Astrocyte (in vitro differentiated cells and primary cell): ENCODE results near the gene RASA1. TPM values are rescaled to one million over a fixed set of nuclear protein-coding genes. Genes with fewer than 3 reads are reported as not detected.

Experiments
- DNase-seq: peaks from one replicate; pipeline ENCODE4 v3.0.0-alpha.2; 2010; ENCODE audit warnings: low read depth
- FAIRE-seq: peaks from 2 replicates; lab custom pipeline; 2011; peaks lifted over from hg19 to GRCh38; lab: Jason Lieb, UNC
- H2AFZ ChIP-seq: 2 replicates; pipeline ENCODE4 v1.6.0; 2012; ENCODE audit warnings: low read depth, low read length, inconsistent platforms
- H3K27ac ChIP-seq: 2 replicates; pipeline ENCODE4 v1.5.1; 2011; ENCODE audit warnings: low read depth, low read length, inconsistent platforms
- H3K27me3 ChIP-seq: 2 replicates; pipeline ENCODE4 v1.6.0; 2011; ENCODE audit warnings: low read length, inconsistent platforms; ENCODE audit not compliant: insufficient read depth
- H3K36me3 ChIP-seq: 2 replicates; pipeline ENCODE4 v1.5.1; 2011; ENCODE audit warnings: low read length, inconsistent platforms; ENCODE audit not compliant: insufficient read depth
- H3K4me1 ChIP-seq: 2 replicates; pipeline ENCODE4 v1.5.1; 2011; ENCODE audit warnings: low read length, inconsistent platforms; ENCODE audit not compliant: insufficient read depth
- H3K4me2 ChIP-seq: 2 replicates; pipeline ENCODE4 v1.6.0; 2012; ENCODE audit warnings: low read length, inconsistent platforms
- H3K4me3 ChIP-seq: 2 replicates; pipeline ENCODE4 v1.5.1; 2011; ENCODE audit warnings: low read depth, mild to moderate bottlenecking, low read length, inconsistent platforms; ENCODE audit not compliant: insufficient read depth
- H3K79me2 ChIP-seq: 2 replicates; pipeline ENCODE4 v1.6.0; 2012; ENCODE audit warnings: mild to moderate bottlenecking, low read length, inconsistent platforms; ENCODE audit not compliant: insufficient read depth
- H3K9ac ChIP-seq: 2 replicates; pipeline ENCODE4 v1.6.0; 2012; ENCODE audit warnings: mild to moderate bottlenecking, low read length, inconsistent platforms
- H3K9me3 ChIP-seq: 2 replicates; pipeline ENCODE4 v1.5.1; 2012; ENCODE audit warnings: low read depth, mild to moderate bottlenecking, low read length, inconsistent platforms; ENCODE audit not compliant: insufficient read depth
- H4K20me1 ChIP-seq: 2 replicates; pipeline ENCODE4 v1.6.0; 2012; ENCODE audit warnings: low read length, inconsistent platforms; ENCODE audit not compliant: insufficient read depth
- H3K27ac Mint-ChIP-seq: one replicate; pipeline ENCODE4 v1.8.0; 2021; ENCODE audit warnings: mild to moderate bottlenecking, mixed read lengths; ENCODE audit not compliant: unreplicated experiment
- H3K27me3 Mint-ChIP-seq: one replicate; pipeline ENCODE4 v1.8.0; 2021; ENCODE audit warnings: low read depth, mixed read lengths; ENCODE audit not compliant: unreplicated experiment
- H3K36me3 Mint-ChIP-seq: one replicate; pipeline ENCODE4 v1.8.0; 2021; ENCODE audit warnings: low read depth, mixed read lengths; ENCODE audit not compliant: unreplicated experiment
- H3K4me1 Mint-ChIP-seq: one replicate; pipeline ENCODE4 v1.8.0; 2021; ENCODE audit warnings: low read depth, mixed read lengths; ENCODE audit not compliant: unreplicated experiment
- H3K4me3 Mint-ChIP-seq: one replicate; pipeline ENCODE4 v1.8.0; 2021; ENCODE audit warnings: mild to moderate bottlenecking, moderate library complexity, mixed read lengths; ENCODE audit not compliant: unreplicated experiment
- H3K9me3 Mint-ChIP-seq: one replicate; pipeline ENCODE4 v1.8.0; 2021; ENCODE audit warnings: mild to moderate bottlenecking, mixed read lengths; ENCODE audit not compliant: unreplicated experiment
- EZH2 ChIP-seq: IDR thresholded peaks from 2 replicates; pipeline ENCODE4 v1.6.1; 2012; ENCODE audit warnings: mild to moderate bottlenecking, low read length, inconsistent platforms; ENCODE audit not compliant: insufficient read depth
- total RNA-seq: library from RNA; stranded (reverse); gene quantifications from 2 replicates; pipeline ENCODE4 v1.2.1, GENCODE V29; 2021
- TF ChIP-seq, protein P1 (sequence below): IDR thresholded peaks from 2 replicates; pipeline ENCODE4 v1.5.1; 2011; ENCODE audit warnings: low read depth, mild to moderate bottlenecking, inconsistent platforms, low read length, moderate library complexity; ENCODE audit not compliant: insufficient read depth

Gene RASA1
- total RNA-seq, 1 donor from 2014 or later: 62.8 TPM

DNA sequence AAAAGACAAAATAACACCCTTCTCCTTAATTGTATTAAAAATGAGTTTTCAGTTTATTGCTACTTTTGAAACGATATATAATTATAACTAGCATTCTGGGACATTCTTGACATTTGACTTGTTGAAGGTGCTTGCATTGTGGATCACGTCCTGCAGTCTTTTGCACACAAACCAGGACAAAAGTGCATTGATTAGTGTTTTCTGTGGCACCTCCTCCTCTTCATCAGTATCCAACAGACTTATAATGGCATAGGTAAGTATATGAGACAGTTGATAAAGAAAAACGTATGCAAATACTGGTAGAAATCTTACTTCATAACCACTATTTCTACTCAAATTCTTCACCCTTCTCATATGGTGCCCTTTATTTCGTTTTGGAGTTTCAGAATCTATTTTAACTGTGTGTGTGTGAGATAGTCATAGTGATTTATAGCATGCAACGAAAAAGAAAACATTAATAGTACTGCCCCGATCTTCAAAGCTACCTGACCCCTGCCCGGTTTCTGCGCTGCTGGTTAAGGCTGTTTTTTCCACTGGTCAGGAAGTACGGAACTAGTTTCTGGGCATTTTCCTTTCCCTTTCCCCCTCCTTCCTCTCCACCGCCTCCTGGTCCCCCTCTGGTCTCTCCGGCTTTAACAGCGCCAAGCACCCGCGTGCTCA, 639 bp upstream of the RASA1 start:
- peak overlapping the region; percentile 85 for H3K4me2 ChIP-seq
- H3K9ac ChIP-seq: peak overlapping the region; percentile 86
- H3K4me1 ChIP-seq: no peaks in the 10 kb centered on the region
- no peaks in the 10 kb centered on the region for H3K9me3 ChIP-seq
- no peaks in the 10 kb centered on the region for H3K27me3 Mint-ChIP-seq
- peak overlapping the region; percentile 92 for H3K4me3 Mint-ChIP-seq
- peak overlapping the region; percentile 45 for H3K27ac Mint-ChIP-seq
- no peaks in the 10 kb centered on the region for H3K27me3 ChIP-seq
- H4K20me1 ChIP-seq: peaks cover 20% of the 10 kb centered on the region
- no peaks in the 10 kb centered on the region for H3K36me3 Mint-ChIP-seq
- DNase-seq: no peak
- FAIRE-seq: no peak
- H3K9me3 Mint-ChIP-seq: no peaks in the 10 kb centered on the region
- TF ChIP-seq EZH2: no peak
- TF ChIP-seq, protein P1, sequence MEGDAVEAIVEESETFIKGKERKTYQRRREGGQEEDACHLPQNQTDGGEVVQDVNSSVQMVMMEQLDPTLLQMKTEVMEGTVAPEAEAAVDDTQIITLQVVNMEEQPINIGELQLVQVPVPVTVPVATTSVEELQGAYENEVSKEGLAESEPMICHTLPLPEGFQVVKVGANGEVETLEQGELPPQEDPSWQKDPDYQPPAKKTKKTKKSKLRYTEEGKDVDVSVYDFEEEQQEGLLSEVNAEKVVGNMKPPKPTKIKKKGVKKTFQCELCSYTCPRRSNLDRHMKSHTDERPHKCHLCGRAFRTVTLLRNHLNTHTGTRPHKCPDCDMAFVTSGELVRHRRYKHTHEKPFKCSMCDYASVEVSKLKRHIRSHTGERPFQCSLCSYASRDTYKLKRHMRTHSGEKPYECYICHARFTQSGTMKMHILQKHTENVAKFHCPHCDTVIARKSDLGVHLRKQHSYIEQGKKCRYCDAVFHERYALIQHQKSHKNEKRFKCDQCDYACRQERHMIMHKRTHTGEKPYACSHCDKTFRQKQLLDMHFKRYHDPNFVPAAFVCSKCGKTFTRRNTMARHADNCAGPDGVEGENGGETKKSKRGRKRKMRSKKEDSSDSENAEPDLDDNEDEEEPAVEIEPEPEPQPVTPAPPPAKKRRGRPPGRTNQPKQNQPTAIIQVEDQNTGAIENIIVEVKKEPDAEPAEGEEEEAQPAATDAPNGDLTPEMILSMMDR: no peak
- peaks cover 42% of the 10 kb centered on the region for H3K79me2 ChIP-seq
- peak overlapping the region; percentile 73 for H2AFZ ChIP-seq
- H3K4me3 ChIP-seq: peak overlapping the region; percentile 81
- peak overlapping the region; percentile 78 for H3K27ac ChIP-seq
- H3K36me3 ChIP-seq: no peaks in the 10 kb centered on the region
- peaks cover 6% of the 10 kb centered on the region for H3K4me1 Mint-ChIP-seq

DNA sequence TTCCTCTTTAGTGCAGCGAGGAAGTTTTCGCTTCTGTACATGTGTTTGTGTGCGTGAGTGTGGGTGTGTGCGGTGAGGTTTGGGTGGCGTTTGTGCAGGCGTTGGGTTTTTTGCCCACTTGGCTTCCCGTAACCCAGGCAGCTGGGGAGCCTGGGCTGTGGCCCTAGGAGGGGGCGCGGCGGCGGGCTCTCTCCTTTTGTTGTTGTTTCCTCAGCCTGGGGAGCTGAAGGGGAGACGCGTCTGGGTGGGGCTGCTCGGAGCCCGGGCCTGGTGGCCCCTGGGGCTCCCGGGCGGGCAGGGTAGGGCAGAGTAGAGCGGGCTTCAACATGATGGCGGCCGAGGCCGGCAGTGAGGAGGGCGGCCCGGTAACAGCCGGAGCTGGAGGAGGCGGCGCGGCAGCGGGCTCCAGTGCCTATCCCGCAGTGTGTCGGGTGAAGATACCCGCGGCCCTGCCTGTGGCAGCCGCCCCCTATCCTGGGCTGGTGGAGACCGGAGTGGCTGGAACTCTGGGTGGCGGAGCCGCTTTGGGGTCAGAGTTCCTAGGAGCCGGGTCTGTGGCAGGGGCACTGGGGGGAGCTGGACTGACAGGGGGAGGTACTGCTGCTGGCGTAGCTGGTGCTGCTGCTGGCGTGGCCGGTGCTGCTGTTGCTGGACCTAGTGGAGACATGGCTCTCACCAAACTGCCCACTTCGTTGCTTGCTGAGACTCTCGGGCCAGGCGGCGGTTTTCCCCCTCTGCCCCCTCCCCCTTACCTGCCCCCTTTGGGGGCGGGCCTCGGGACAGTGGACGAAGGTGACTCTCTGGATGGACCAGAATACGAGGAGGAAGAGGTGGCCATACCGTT, 665 bp downstream of the RASA1 start:
- Histone ChIP-seq H3K27ac (peak overlapping the region; percentile 85), H3K9me3 (no peaks in the 10 kb centered on the region), H3K4me1 (no peaks in the 10 kb centered on the region), H3K79me2 (peaks cover 55% of the 10 kb centered on the region), H3K4me3 (peak overlapping the region; percentile 81), H3K4me2 (peak overlapping the region; percentile 85), H3K36me3 (no peaks in the 10 kb centered on the region), H3K9ac (peak overlapping the region; percentile 86), H3K27me3 (no peaks in the 10 kb centered on the region), H2AFZ (peak overlapping the region; percentile 76), H4K20me1 (peaks cover 27% of the 10 kb centered on the region)
- peaks cover 8% of the 10 kb centered on the region for H3K4me1 Mint-ChIP-seq
- DNase-seq (peak; percentile 65), FAIRE-seq (no peak)
- H3K4me3 Mint-ChIP-seq: peak overlapping the region; percentile 92
- H3K36me3 Mint-ChIP-seq: no peaks in the 10 kb centered on the region
- peak overlapping the region; percentile 73 for H3K27ac Mint-ChIP-seq
- TF ChIP-seq EZH2: no peak
- TF ChIP-seq, protein P1: no peak
- no peaks in the 10 kb centered on the region for H3K27me3 Mint-ChIP-seq
- no peaks in the 10 kb centered on the region for H3K9me3 Mint-ChIP-seq
